Pons (tissue), 1 donor: ENCODE results near the gene KRTAP12-1.
"Not testable (repeated sequence)": the region's sequence is repeated elsewhere in the genome, so short reads cannot be mapped to it uniquely, and the experiment has no call there.

Experiments used
- DNase-seq: peaks from one replicate; pipeline ENCODE4 v3.0.0-alpha.2; 2016; ENCODE audit warnings: low spot score

Gene KRTAP12-1

GRCh38 chr21:44644878-44645277 lies 37.1 kb downstream of the KRTAP12-1 start:
- DNase-seq = no peak

DNA sequence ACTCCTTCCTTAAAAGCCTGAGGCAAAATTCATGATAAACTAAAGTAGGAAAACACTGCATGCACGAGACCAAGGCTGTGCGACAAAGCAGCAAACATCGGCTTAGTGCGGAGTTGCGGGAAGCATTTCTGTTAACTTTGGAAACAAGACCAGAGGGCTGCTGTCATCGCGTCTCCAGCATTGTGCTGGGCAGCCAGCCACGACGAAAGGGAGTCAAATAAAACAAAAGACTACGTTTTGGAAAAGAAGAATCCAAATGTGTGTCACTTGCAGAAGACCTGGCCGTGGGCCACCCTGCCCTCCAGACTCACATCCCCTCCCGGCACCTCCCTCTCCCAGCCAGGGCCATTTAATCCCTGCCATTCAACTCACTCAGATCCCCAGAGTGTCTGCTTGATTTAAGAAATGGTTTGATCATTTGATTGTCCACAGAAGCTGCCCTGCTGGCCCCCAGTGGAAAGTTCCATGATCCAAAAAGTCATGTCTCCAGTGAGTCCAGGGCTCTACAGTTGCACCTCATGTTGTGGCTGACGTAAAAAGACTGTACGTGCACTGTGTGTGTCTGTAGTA lies 38.1 kb downstream of the KRTAP12-1 start:
- no peak for DNase-seq

DNA sequence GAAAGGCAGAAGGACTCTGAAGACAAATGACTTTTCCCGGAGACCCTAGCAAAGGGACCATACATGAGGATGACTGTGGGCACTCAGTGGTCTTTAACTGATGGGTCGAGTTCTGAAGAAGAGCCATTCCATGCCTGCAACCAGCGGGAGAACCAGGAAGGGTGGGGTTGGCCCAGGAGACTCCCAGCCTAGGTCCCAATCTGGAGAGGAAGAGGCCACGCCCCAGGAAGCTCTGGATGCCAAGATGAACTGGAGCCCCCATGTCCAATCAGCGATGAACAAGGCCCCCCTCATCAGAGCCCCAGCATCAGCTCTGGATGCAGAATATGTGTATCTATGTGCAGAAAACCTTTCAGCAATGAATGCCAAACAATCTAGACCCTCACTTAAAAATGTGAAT lies 41.2 kb downstream of the KRTAP12-1 start:
- DNase-seq = no peak

GRCh38 chr21:44639331-44639655 lies 42.7 kb downstream of the KRTAP12-1 start:
- no peak for DNase-seq

- not testable (repeated sequence) for DNase-seq
Observed at GRCh38 chr21:44638506-44639330, 43.2 kb downstream of the KRTAP12-1 start.

DNA sequence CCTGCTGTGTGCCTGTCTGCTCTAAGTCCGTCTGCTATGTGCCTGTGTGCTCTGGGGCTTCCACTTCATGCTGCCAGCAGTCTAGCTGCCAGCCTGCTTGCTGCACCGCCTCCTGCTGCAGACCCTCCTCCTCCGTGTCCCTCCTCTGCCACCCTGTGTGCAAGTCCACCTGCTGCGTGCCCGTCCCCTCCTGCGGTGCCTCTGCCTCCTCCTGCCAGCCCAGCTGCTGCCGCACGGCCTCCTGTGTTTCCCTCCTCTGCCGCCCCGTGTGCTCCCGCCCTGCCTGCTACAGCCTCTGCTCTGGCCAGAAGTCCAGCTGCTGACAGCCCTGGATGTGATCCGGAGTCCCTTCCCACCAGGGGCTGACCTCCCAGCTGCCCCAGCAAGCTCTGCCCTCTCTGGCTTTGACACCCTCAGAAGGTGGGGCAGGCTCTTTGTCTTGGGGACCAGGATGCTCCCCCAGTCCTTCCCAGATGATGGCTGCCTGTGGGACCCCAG lies 44.1 kb downstream of the KRTAP12-1 start:
- not testable (repeated sequence) for DNase-seq

GRCh38 chr21:44637018-44637850 lies 44.7 kb downstream of the KRTAP12-1 start, which contains the start of gene KRTAP10-10:
TSS of gene KRTAP10-10 (plus strand) at chr21:44637356. CDS start at chr21:44637418, 62 bp downstream.
- no peak for DNase-seq

DNA sequence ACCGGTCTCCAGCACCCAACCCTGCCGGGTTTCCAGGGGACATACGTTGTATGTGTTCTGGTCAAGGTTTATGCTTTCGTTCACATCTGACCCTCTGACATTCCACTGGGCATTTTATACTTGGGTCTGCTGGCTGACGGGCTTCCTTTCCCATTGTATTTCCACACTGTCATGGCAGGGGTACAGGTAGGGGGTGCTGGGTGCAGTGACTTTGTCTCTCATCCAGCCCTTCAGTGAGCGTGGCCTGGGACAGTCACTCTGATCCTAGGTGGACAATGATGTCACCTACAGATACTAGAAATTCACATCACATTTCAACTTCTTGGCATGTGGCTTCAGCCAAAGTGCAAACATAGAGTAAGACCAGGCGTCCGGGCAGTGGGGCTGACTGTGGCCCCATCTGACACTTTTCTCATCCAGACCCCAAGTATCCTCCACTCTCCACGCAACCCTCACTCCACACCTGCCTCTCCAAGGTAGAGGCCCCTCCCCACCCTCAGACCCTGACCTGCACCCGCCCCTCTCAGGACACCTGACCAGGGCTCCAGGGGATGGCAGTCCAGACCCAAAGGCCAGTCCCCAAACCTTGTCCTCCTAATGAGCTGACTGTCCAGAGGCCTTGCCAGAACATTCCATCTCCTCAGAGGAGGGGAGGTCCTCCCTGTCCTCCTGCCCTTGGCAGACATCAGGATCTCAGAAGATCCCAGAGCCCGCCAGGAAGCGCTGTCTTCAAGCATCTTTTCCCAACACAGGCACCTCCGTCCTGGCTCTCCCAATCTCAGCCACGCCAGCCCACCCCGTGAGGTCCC lies 45.5 kb downstream of the KRTAP12-1 start:
- no peak for DNase-seq

DNA sequence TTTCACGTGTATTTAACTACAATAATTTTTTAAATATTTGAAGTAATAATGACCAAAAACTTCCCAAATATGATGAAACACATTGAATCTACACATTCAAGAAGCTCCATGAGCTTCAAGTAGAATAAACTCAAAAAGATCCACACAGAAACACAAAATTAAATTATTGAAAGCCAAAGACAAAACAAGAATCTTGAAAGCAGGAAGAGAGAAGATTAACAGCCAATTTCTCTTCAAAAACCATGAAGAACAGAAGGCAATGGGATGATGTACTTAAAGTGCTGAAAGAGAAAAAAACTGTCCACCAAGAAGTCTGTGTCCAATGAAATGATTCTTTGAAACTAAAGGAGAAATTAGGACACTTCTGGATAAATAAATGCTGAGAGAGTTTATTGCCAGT lies 49.9 kb downstream of the KRTAP12-1 start:
- no peak for DNase-seq
